ENCODE measurements around the gene ZBTB7C. TPM values are rescaled to one million over a fixed set of nuclear protein-coding genes. Genes with fewer than 3 reads are reported as not detected.

Gene ZBTB7C
- polyA plus RNA-seq, 1 donor: 1.7 TPM

- no peak overlapping the region for H3K27ac ChIP-seq (ENCODE audit: low read length)
- H3K27me3 ChIP-seq (ENCODE audit: control insufficient read depth, insufficient read depth, low read length): peaks cover 38% of the 10 kb centered on the region
- no peaks in the 10 kb centered on the region for H3K4me1 ChIP-seq (ENCODE audit: control insufficient read depth, insufficient read depth, low read length)
- DNase-seq: no peak
- no peak overlapping the region for H3K4me3 ChIP-seq (ENCODE audit: low read length)
- no peaks in the 10 kb centered on the region for H3K9me3 ChIP-seq (ENCODE audit: control insufficient read depth, low read depth, low read length)
- H3K36me3 ChIP-seq (ENCODE audit: control insufficient read depth, insufficient read depth, low read length): no peaks in the 10 kb centered on the region
- no CpG with 5 or more reads among the region's 10 CpGs for WGBS (ENCODE audit: insufficient coverage, low lambda C conversion rate)
These were observed 10.3 kb upstream of the ZBTB7C start for GRCh38 chr18:48419277-48420022.

DNA sequence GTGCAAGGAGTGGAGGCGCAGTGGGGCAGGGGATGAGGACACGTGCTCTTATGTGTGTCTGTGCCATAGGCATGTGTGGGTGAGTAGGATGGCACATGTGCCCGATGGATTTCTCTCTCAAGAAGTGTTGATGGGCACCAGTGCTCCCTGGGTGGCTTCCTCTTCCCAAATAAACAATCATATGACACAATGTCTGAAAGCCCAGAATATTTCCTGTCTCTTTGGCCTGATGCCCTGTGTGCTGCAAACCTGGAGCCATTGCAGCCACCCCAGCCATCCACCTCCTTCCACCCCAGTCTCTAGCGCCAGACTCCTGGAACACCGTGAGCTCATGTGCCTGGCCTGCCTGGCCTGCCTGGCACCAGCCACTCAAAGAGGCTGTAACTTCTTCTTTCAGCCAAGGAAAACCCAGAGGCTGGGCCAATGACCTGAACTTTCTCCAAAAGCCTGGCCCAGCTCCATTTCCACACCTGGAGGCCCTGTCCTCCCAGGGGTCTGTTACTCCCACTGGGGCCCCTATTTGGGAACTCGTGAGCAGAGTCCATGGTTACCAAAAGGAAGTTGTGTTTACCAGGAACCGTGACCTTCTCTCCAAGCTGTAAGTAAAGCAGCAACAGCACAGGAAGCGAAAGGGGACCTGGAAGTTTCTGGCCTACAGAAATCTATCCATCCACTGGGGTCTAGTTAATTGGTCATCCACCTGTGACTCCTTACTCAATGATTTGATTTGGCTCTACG lies 9.5 kb upstream of the ZBTB7C start:
- H3K9me3 ChIP-seq (ENCODE audit: control insufficient read depth, low read depth, low read length): no peaks in the 10 kb centered on the region
- no peak for DNase-seq
- WGBS (ENCODE audit: insufficient coverage, low lambda C conversion rate): no CpG with 5 or more reads among the region's 9 CpGs
- H3K36me3 ChIP-seq (ENCODE audit: control insufficient read depth, insufficient read depth, low read length): no peaks in the 10 kb centered on the region
- no peaks in the 10 kb centered on the region for H3K4me1 ChIP-seq (ENCODE audit: control insufficient read depth, insufficient read depth, low read length)
- H3K4me3 ChIP-seq (ENCODE audit: low read length): no peak overlapping the region
- H3K27me3 ChIP-seq (ENCODE audit: control insufficient read depth, insufficient read depth, low read length): peaks cover 39% of the 10 kb centered on the region
- H3K27ac ChIP-seq (ENCODE audit: low read length): no peak overlapping the region

GRCh38 chr18:48417985-48418384 lies 8.8 kb upstream of the ZBTB7C start:
- no peak for DNase-seq
- WGBS (ENCODE audit: insufficient coverage, low lambda C conversion rate): no CpG with 5 or more reads among the region's 4 CpGs
- Histone ChIP-seq H3K4me1 (ENCODE audit: control insufficient read depth, insufficient read depth, low read length) (no peaks in the 10 kb centered on the region), H3K27ac (ENCODE audit: low read length) (no peak overlapping the region), H3K27me3 (ENCODE audit: control insufficient read depth, insufficient read depth, low read length) (peaks cover 40% of the 10 kb centered on the region), H3K4me3 (ENCODE audit: low read length) (no peak overlapping the region), H3K36me3 (ENCODE audit: control insufficient read depth, insufficient read depth, low read length) (no peaks in the 10 kb centered on the region), H3K9me3 (ENCODE audit: control insufficient read depth, low read depth, low read length) (no peaks in the 10 kb centered on the region)

DNA sequence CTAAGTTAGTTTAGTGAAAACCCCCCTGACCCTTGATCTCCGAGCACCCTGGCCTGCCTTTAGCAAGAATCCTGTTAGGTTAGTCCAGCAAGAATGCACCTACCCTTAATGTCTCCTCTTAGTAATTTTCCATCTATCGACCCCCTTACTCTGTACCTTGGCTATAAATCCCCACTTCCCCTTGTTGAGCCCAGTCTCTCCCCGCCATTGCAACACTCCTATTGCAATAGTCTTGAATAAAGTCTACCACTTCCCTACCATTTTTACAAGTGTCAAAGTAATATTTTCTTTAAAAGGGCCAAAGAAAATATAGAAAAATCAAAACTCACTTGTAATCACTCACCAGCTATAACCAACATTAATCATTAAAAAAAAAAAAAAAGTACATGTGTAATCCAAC lies 4.2 kb upstream of the ZBTB7C start:
- Histone ChIP-seq H3K27me3 (ENCODE audit: control insufficient read depth, insufficient read depth, low read length) (peaks cover 50% of the 10 kb centered on the region), H3K4me1 (ENCODE audit: control insufficient read depth, insufficient read depth, low read length) (peaks cover under 1% of the 10 kb centered on the region), H3K27ac (ENCODE audit: low read length) (no peak overlapping the region), H3K4me3 (ENCODE audit: low read length) (no peak overlapping the region), H3K36me3 (ENCODE audit: control insufficient read depth, insufficient read depth, low read length) (no peaks in the 10 kb centered on the region), H3K9me3 (ENCODE audit: control insufficient read depth, low read depth, low read length) (no peaks in the 10 kb centered on the region)
- DNase-seq: no peak
- 94% methylated on average over 2 of the region's 3 CpGs for WGBS (ENCODE audit: insufficient coverage, low lambda C conversion rate)

- H3K36me3 ChIP-seq (ENCODE audit: control insufficient read depth, insufficient read depth, low read length): no peaks in the 10 kb centered on the region
These were observed 3.3 kb upstream of the ZBTB7C start for GRCh38 chr18:48412339-48412929.

GRCh38 chr18:48410095-48410920 lies 1.1 kb upstream of the ZBTB7C start:
- WGBS (ENCODE audit: insufficient coverage, low lambda C conversion rate): no CpG with 5 or more reads among the region's 77 CpGs
- Histone ChIP-seq H3K4me1 (ENCODE audit: control insufficient read depth, insufficient read depth, low read length) (peaks cover 5% of the 10 kb centered on the region), H3K36me3 (ENCODE audit: control insufficient read depth, insufficient read depth, low read length) (no peaks in the 10 kb centered on the region), H3K4me3 (ENCODE audit: low read length) (peak overlapping the region; percentile 63), H3K27ac (ENCODE audit: low read length) (no peak overlapping the region), H3K9me3 (ENCODE audit: control insufficient read depth, low read depth, low read length) (no peaks in the 10 kb centered on the region), H3K27me3 (ENCODE audit: control insufficient read depth, insufficient read depth, low read length) (peaks cover 68% of the 10 kb centered on the region)
- DNase-seq: peak; percentile 69 to 86

More at GRCh38 chr18:48412339-48412929, 3.3 kb upstream of the ZBTB7C start:
- no peak overlapping the region for H3K27ac ChIP-seq (ENCODE audit: low read length)
- peak in 1 of 2 donors; percentile 37 for DNase-seq
- H3K27me3 ChIP-seq (ENCODE audit: control insufficient read depth, insufficient read depth, low read length): peaks cover 59% of the 10 kb centered on the region
- H3K4me1 ChIP-seq (ENCODE audit: control insufficient read depth, insufficient read depth, low read length): peaks cover 5% of the 10 kb centered on the region
- H3K4me3 ChIP-seq (ENCODE audit: low read length): no peak overlapping the region
- 8% methylated on average over 1 of the region's 7 CpGs for WGBS (ENCODE audit: insufficient coverage, low lambda C conversion rate)
- H3K9me3 ChIP-seq (ENCODE audit: control insufficient read depth, low read depth, low read length): no peaks in the 10 kb centered on the region

DNA sequence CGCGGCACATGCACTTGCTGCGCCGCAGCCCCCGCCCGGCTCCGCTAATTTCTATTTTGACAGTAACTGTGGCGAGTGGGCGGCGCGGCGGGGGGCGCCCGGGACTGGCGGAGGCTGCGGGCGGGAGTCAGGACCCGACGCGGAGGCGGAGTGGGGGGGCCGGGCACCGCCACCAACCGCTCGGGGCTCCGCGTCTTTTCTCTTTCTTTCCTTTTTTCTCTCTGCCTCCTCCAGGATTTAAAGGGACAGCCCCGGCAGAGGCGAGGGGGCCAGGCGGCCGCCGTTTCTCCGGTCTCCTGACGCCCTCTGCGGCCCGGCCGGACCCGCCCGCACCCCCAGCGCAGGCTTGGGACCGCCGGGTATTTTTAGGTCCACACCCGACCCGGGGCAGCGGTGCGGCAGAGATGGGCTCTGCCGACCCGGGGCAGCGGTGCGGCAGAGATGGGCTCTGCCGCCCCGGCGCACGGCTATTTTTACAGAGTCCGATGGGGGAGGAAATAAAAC lies 460 bp upstream of the ZBTB7C start:
- DNase-seq: peak in 1 of 2 donors; percentile 26
- Histone ChIP-seq H3K36me3 (ENCODE audit: control insufficient read depth, insufficient read depth, low read length) (no peaks in the 10 kb centered on the region), H3K27ac (ENCODE audit: low read length) (no peak overlapping the region), H3K27me3 (ENCODE audit: control insufficient read depth, insufficient read depth, low read length) (peaks cover 70% of the 10 kb centered on the region), H3K4me3 (ENCODE audit: low read length) (peak overlapping the region; percentile 63), H3K4me1 (ENCODE audit: control insufficient read depth, insufficient read depth, low read length) (peaks cover 5% of the 10 kb centered on the region), H3K9me3 (ENCODE audit: control insufficient read depth, low read depth, low read length) (no peaks in the 10 kb centered on the region)
- WGBS (ENCODE audit: insufficient coverage, low lambda C conversion rate): no CpG with 5 or more reads among the region's 55 CpGs

GRCh38 chr18:48408111-48408726 lies 964 bp downstream of the ZBTB7C start:
- no CpG with 5 or more reads among the region's 42 CpGs for WGBS (ENCODE audit: insufficient coverage, low lambda C conversion rate)

DNA sequence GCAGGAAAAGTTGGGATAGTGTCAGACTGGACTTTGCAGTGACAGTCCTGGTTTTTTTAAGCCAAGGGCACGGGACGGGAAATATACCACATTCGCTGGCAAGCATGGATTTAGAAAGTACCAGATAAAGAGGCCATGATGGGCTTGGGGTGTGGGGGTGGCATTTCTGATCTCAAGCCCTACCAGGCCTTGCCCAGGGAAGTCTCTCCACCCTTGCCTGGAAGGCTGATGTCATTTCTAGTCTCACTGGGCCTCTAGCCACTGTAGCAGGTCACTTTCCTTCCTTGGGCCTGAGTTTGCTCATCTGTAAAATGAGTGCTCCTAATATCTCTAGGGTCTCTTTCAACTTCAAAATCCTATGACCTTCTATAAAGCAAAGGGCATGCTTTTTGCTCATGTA lies 1.8 kb downstream of the ZBTB7C start:
- WGBS (ENCODE audit: insufficient coverage, low lambda C conversion rate): no CpG with 5 or more reads among the region's 3 CpGs
- H3K9me3 ChIP-seq (ENCODE audit: control insufficient read depth, low read depth, low read length): no peaks in the 10 kb centered on the region
- no peak for DNase-seq
- peaks cover 79% of the 10 kb centered on the region for H3K27me3 ChIP-seq (ENCODE audit: control insufficient read depth, insufficient read depth, low read length)
- H3K4me1 ChIP-seq (ENCODE audit: control insufficient read depth, insufficient read depth, low read length): peaks cover 5% of the 10 kb centered on the region
- H3K27ac ChIP-seq (ENCODE audit: low read length): no peak overlapping the region
- H3K36me3 ChIP-seq (ENCODE audit: control insufficient read depth, insufficient read depth, low read length): no peaks in the 10 kb centered on the region
- H3K4me3 ChIP-seq (ENCODE audit: low read length): no peak overlapping the region

More at GRCh38 chr18:48408111-48408726, 964 bp downstream of the ZBTB7C start:
- DNase-seq: peak in 1 of 2 donors; percentile 24
- H3K27me3 ChIP-seq (ENCODE audit: control insufficient read depth, insufficient read depth, low read length): peaks cover 74% of the 10 kb centered on the region
- no peak overlapping the region for H3K27ac ChIP-seq (ENCODE audit: low read length)
- H3K36me3 ChIP-seq (ENCODE audit: control insufficient read depth, insufficient read depth, low read length): no peaks in the 10 kb centered on the region
- no peaks in the 10 kb centered on the region for H3K9me3 ChIP-seq (ENCODE audit: control insufficient read depth, low read depth, low read length)
- no peak overlapping the region for H3K4me3 ChIP-seq (ENCODE audit: low read length)
- peaks cover 5% of the 10 kb centered on the region for H3K4me1 ChIP-seq (ENCODE audit: control insufficient read depth, insufficient read depth, low read length)

Data from large intestine (tissue), 3 donors.